DOHH2 (cell line): Measurements from ENCODE around the gene CNTN1.

Experiments used
- H3F3A ChIP-seq: fragments of 200-600 bp; sonication (generic), shearing (Covaris generic); 2 replicates; pipeline ENCODE4 v1.6.0; 2016; ENCODE audit warnings: antibody characterized with exemption, mild to moderate bottlenecking; ENCODE audit not compliant: control insufficient read depth, insufficient read depth
- H3K27ac ChIP-seq: fragments of 200-600 bp; sonication (generic); 2 replicates; pipeline ENCODE4 v1.5.1; 2014; ENCODE audit warnings: low read depth, mild to moderate bottlenecking, low read length, moderate library complexity
- H3K27me3 ChIP-seq: fragments of 200-600 bp; sonication (generic); 2 replicates; pipeline ENCODE4 v1.6.1; 2014; ENCODE audit warnings: mild to moderate bottlenecking, low read length, mixed read lengths; ENCODE audit not compliant: control insufficient read depth
- H3K36me3 ChIP-seq: fragments of 200-600 bp; sonication (generic); 2 replicates; pipeline ENCODE4 v1.6.1; 2014; ENCODE audit warnings: mild to moderate bottlenecking, low read length, moderate library complexity, mixed read lengths; ENCODE audit not compliant: control insufficient read depth
- H3K4me1 ChIP-seq: fragments of 200-600 bp; sonication (generic); 2 replicates; pipeline ENCODE4 v1.6.1; 2014; ENCODE audit warnings: mild to moderate bottlenecking, low read length, mixed read lengths; ENCODE audit not compliant: control insufficient read depth
- H3K4me2 ChIP-seq: fragments of 200-600 bp; sonication (generic); 2 replicates; pipeline ENCODE4 v1.6.0; 2014; ENCODE audit warnings: mild to moderate bottlenecking, low read length, moderate library complexity
- H3K4me3 ChIP-seq: fragments of 200-600 bp; sonication (generic); 2 replicates; pipeline ENCODE4 v1.5.1; 2014; ENCODE audit warnings: mild to moderate bottlenecking, low read length, mixed read lengths
- H3K79me2 ChIP-seq: fragments of 200-600 bp; sonication (generic); 2 replicates; pipeline ENCODE4 v1.6.1; 2014; ENCODE audit warnings: mild to moderate bottlenecking, low read length, mixed read lengths; ENCODE audit not compliant: control insufficient read depth
- H3K9me2 ChIP-seq: fragments of 200-600 bp; sonication (generic); replicated peaks from 2 replicates; pipeline ENCODE4 v1.6.1; 2014; ENCODE audit warnings: mild to moderate bottlenecking, low read length, mixed read lengths; ENCODE audit not compliant: control insufficient read depth
- H3K9me3 ChIP-seq: fragments of 200-600 bp; sonication (generic); 2 replicates; pipeline ENCODE4 v1.6.1; 2014; ENCODE audit warnings: antibody characterized with exemption, low read length, mixed read lengths; ENCODE audit not compliant: control insufficient read depth, insufficient read depth
- H4K20me1 ChIP-seq: fragments of 200-600 bp; sonication (generic); 2 replicates; pipeline ENCODE4 v1.6.0; 2014; ENCODE audit warnings: low read depth, mild to moderate bottlenecking, antibody characterized with exemption, low read length, moderate library complexity; ENCODE audit not compliant: control insufficient read depth, insufficient read depth
- CTCF ChIP-seq: fragments of 200-600 bp; sonication (generic); IDR thresholded peaks from one replicate; pipeline ENCODE4 v1.5.1; 2014; ENCODE audit warnings: antibody characterized with exemption, mild to moderate bottlenecking, low read depth, low read length; ENCODE audit not compliant: poor library complexity, severe bottlenecking
- EZH2phosphoT487 ChIP-seq: fragments of 200-600 bp; sonication (generic); IDR thresholded peaks from 2 replicates; pipeline ENCODE4 v1.6.1; 2017; ENCODE audit warnings: borderline replicate concordance, mild to moderate bottlenecking, antibody characterized with exemption, low read length, moderate library complexity, mixed read lengths

Gene CNTN1

DNA sequence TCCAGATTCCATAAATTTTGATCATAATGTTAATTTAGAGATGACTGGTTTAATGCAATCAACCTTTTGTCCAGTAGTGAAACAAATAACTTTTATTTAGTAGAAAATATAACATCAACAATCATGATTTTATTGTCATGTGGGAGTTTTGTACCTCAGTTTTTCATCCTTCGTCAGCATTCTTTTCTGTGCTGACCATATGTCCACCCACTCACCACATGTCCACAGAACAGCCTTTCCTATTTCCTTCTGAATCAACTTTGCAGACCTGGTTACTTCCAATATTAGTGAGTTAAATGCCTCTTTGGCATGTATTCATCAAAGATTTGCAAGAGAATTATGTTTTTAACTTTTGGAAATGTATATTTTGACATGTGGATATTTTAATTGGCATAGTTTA, 36.8 kb upstream of the CNTN1 start:
- H4K20me1 ChIP-seq: no peaks in the 10 kb centered on the region
- H3K9me2 ChIP-seq: no peaks in the 10 kb centered on the region

GRCh38 chr12:40662366-40662765, 29.9 kb upstream of the CNTN1 start:
- no peak overlapping the region for H3K27ac ChIP-seq
- H3K27me3 ChIP-seq: no peaks in the 10 kb centered on the region
- no peaks in the 10 kb centered on the region for H4K20me1 ChIP-seq
- no peak overlapping the region for H3K4me2 ChIP-seq
- no peak overlapping the region for H3K4me3 ChIP-seq
- no peaks in the 10 kb centered on the region for H3K36me3 ChIP-seq
- H3K9me3 ChIP-seq: no peaks in the 10 kb centered on the region
- no peaks in the 10 kb centered on the region for H3K79me2 ChIP-seq
- no peaks in the 10 kb centered on the region for H3K9me2 ChIP-seq
- H3F3A ChIP-seq: no peaks in the 10 kb centered on the region
- TF ChIP-seq CTCF: no peak
- no peak for TF ChIP-seq EZH2phosphoT487
- no peaks in the 10 kb centered on the region for H3K4me1 ChIP-seq

More for the DNA sequence above, 36.8 kb upstream of the CNTN1 start:
- 0 out of 2 replicates have a peak, but pooled peaks cover 3% of the 10 kb centered on the region for H3K9me3 ChIP-seq
- H3K4me2 ChIP-seq: no peak overlapping the region
- no peaks in the 10 kb centered on the region for H3F3A ChIP-seq
- H3K27ac ChIP-seq: no peak overlapping the region
- no peaks in the 10 kb centered on the region for H3K4me1 ChIP-seq
- H3K79me2 ChIP-seq: no peaks in the 10 kb centered on the region
- H3K36me3 ChIP-seq: no peaks in the 10 kb centered on the region
- no peak overlapping the region for H3K4me3 ChIP-seq
- TF ChIP-seq EZH2phosphoT487 (no peak), CTCF (no peak)
- no peaks in the 10 kb centered on the region for H3K27me3 ChIP-seq

- Histone ChIP-seq H3K4me3 (no peak overlapping the region), H3K36me3 (no peaks in the 10 kb centered on the region), H3K27me3 (no peaks in the 10 kb centered on the region), H3K9me3 (no peaks in the 10 kb centered on the region), H3F3A (no peaks in the 10 kb centered on the region), H3K4me2 (no peak overlapping the region), H3K27ac (no peak overlapping the region), H3K9me2 (no peaks in the 10 kb centered on the region), H4K20me1 (no peaks in the 10 kb centered on the region), H3K79me2 (no peaks in the 10 kb centered on the region), H3K4me1 (no peaks in the 10 kb centered on the region)
- no peak for TF ChIP-seq CTCF
- TF ChIP-seq EZH2phosphoT487: no peak
These were observed 28.5 kb upstream of the CNTN1 start for GRCh38 chr12:40663781-40664180.
